ENCODE results near the gene FOXK1.

FOXK1 gene

GRCh38 chr7:4689151-4689550 is 7.1 kb downstream of the FOXK1 start:
- Histone ChIP-seq H3K27ac (replicated peaks) (no peak overlapping the region), H3K4me3 (replicated peaks; ENCODE audit: insufficient read depth, low read length) (no peak overlapping the region), H3K27me3 (ENCODE audit: insufficient read depth, poor library complexity, severe bottlenecking) (no peaks in the 10 kb centered on the region)
- no peak for DNase-seq (ENCODE audit: low read depth in 1 of 2, low spot score in 1 of 2)
- no peak for TF ChIP-seq SPI1 (IDR thresholded peaks at IDR 0.05; ENCODE audit: borderline replicate concordance, low read depth)
- TF ChIP-seq POLR2AphosphoS5 (IDR thresholded peaks at IDR 0.05; ENCODE audit: low read depth): no peak
- TF ChIP-seq REST (IDR thresholded peaks at IDR 0.05; ENCODE audit: insufficient replicate concordance, low read depth): no peak
- no peak for TF ChIP-seq GABPA (IDR thresholded peaks at IDR 0.05; ENCODE audit: low read depth)
- no peak for TF ChIP-seq CTCF (IDR thresholded peaks at IDR 0.05; ENCODE audit: insufficient read depth, low read length)

GRCh38 chr7:4689668-4690067 is 7.6 kb downstream of the FOXK1 start:
- H3K27ac ChIP-seq (replicated peaks): no peak overlapping the region
- H3K27me3 ChIP-seq (ENCODE audit: insufficient read depth, poor library complexity, severe bottlenecking): no peaks in the 10 kb centered on the region
- TF ChIP-seq REST (IDR thresholded peaks at IDR 0.05; ENCODE audit: insufficient replicate concordance, low read depth) (no peak), SPI1 (IDR thresholded peaks at IDR 0.05; ENCODE audit: borderline replicate concordance, low read depth) (no peak), POLR2AphosphoS5 (IDR thresholded peaks at IDR 0.05; ENCODE audit: low read depth) (no peak), GABPA (IDR thresholded peaks at IDR 0.05; ENCODE audit: low read depth) (no peak), CTCF (IDR thresholded peaks at IDR 0.05; ENCODE audit: insufficient read depth, low read length) (no peak)

GRCh38 chr7:4690953-4691856 is 9.1 kb downstream of the FOXK1 start:
- DNase-seq (ENCODE audit: low read depth in 1 of 2, low spot score in 1 of 2): no peak
- Histone ChIP-seq H3K27ac (replicated peaks) (no peak overlapping the region), H3K4me3 (replicated peaks; ENCODE audit: insufficient read depth, low read length) (no peak overlapping the region), H3K27me3 (ENCODE audit: insufficient read depth, poor library complexity, severe bottlenecking) (no peaks in the 10 kb centered on the region)
- no peak for TF ChIP-seq SPI1 (IDR thresholded peaks at IDR 0.05; ENCODE audit: borderline replicate concordance, low read depth)
- TF ChIP-seq POLR2AphosphoS5 (IDR thresholded peaks at IDR 0.05; ENCODE audit: low read depth): no peak
- TF ChIP-seq GABPA (IDR thresholded peaks at IDR 0.05; ENCODE audit: low read depth): no peak
- TF ChIP-seq CTCF (IDR thresholded peaks at IDR 0.05; ENCODE audit: insufficient read depth, low read length): no peak
- no peak for TF ChIP-seq REST (IDR thresholded peaks at IDR 0.05; ENCODE audit: insufficient replicate concordance, low read depth)

More at GRCh38 chr7:4689668-4690067, 7.6 kb downstream of the FOXK1 start:
- DNase-seq (ENCODE audit: low read depth in 1 of 2, low spot score in 1 of 2): no peak
- H3K4me3 ChIP-seq (replicated peaks; ENCODE audit: insufficient read depth, low read length): no peak overlapping the region
